OCI-LY7 (cell line): ENCODE data around the gene CA7.

ENCODE experiments used
- EZH2phosphoT487 ChIP-seq: fragments of 200-600 bp; sonication (generic); IDR thresholded peaks from 2 replicates; pipeline ENCODE4 v1.6.1; 2018; ENCODE audit warnings: low read depth, borderline replicate concordance, mild to moderate bottlenecking, mixed run types, antibody characterized with exemption, low read length, moderate library complexity, mixed read lengths
- TF ChIP-seq, protein P1 (sequence below): fragments of 200-600 bp; sonication (generic); conservative IDR thresholded peaks from 2 replicates; pipeline ENCODE4 v1.5.1; 2014; ENCODE audit warnings: mild to moderate bottlenecking, antibody characterized with exemption, low read length, moderate library complexity, mixed read lengths

DNA sequence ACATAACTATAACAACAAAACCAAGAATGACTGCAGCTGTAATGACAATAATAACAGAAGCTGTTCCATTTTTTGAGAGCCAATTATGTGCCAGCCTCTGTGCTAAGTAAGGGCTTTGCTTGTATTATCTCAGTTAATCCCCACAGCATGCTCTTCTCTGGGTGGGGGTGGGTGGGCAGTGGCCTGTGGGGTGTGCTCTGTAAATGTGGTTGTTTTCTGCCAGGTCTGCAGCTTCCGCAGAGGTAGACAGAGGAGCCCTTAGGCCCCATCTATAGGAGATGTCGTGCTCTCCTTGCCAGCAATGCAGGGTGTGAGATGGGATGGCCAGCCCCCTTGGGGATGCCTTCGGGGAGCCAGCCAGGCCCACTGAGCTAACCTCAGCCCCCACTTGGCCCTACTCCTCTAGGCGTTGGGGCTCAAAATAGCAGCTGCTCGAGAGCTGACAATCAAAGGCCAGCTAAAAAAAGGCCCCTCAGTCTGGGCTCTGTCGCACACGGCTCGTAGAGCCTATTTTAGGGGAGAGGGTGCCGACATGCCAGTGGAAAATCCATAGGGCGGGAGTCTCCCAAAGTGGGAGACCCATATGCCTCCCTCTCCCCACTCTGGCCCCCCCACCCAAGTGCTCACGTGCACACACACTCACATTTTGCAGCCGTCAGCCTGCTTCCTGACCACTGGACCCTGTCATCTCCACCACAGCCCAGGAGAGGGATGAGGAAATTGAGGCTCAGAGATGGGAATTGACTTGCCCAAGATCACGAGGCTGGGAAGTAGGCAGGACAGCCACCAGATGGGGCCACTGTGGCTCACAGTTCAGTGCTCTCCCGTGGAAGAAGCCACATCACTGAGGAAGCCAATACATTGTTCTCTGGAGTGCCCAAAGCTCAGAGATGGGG, 58.7 kb downstream of the CA7 start:
- TF ChIP-seq, protein P1, sequence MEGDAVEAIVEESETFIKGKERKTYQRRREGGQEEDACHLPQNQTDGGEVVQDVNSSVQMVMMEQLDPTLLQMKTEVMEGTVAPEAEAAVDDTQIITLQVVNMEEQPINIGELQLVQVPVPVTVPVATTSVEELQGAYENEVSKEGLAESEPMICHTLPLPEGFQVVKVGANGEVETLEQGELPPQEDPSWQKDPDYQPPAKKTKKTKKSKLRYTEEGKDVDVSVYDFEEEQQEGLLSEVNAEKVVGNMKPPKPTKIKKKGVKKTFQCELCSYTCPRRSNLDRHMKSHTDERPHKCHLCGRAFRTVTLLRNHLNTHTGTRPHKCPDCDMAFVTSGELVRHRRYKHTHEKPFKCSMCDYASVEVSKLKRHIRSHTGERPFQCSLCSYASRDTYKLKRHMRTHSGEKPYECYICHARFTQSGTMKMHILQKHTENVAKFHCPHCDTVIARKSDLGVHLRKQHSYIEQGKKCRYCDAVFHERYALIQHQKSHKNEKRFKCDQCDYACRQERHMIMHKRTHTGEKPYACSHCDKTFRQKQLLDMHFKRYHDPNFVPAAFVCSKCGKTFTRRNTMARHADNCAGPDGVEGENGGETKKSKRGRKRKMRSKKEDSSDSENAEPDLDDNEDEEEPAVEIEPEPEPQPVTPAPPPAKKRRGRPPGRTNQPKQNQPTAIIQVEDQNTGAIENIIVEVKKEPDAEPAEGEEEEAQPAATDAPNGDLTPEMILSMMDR, result no peak
- no peak for TF ChIP-seq EZH2phosphoT487
